Endodermal cell (in vitro differentiated cells): ENCODE data around the gene PDCD4. TPM values are rescaled to one million over a fixed set of nuclear protein-coding genes. Genes with fewer than 3 reads are reported as not detected.

Experiments used
- DNase-seq: peaks from one replicate; pipeline ENCODE4 v3.0.0-alpha.2; 2017
- H3K27ac ChIP-seq: 2 replicates; pipeline ENCODE4 v1.5.1; 2013; ENCODE audit warnings: mild to moderate bottlenecking, low read depth, low read length, moderate library complexity
- H3K27me3 ChIP-seq: 2 replicates; pipeline ENCODE4 v1.6.1; 2013; ENCODE audit warnings: mild to moderate bottlenecking, low read length, moderate library complexity; ENCODE audit not compliant: insufficient read depth, control insufficient read depth, poor library complexity, severe bottlenecking
- H3K36me3 ChIP-seq: 2 replicates; pipeline ENCODE4 v1.7.0; 2013; ENCODE audit warnings: mild to moderate bottlenecking, low read length, moderate library complexity; ENCODE audit not compliant: control insufficient read depth, insufficient read depth
- H3K4me1 ChIP-seq: one replicate; pipeline ENCODE4 v1.7.0; 2013; ENCODE audit warnings: low read length; ENCODE audit not compliant: control insufficient read depth, insufficient read depth
- H3K4me3 ChIP-seq: 2 replicates; pipeline ENCODE4 v1.5.1; 2013; ENCODE audit warnings: mild to moderate bottlenecking, low read length, moderate library complexity
- H3K9ac ChIP-seq: 2 replicates; pipeline ENCODE4 v1.6.1; 2013; ENCODE audit warnings: mild to moderate bottlenecking, low read length, moderate library complexity; ENCODE audit not compliant: poor library complexity, severe bottlenecking; ENCODE audit errors: extremely low read depth
- H3K9me3 ChIP-seq: 2 replicates; pipeline ENCODE4 v1.6.1; 2013; ENCODE audit warnings: mild to moderate bottlenecking, low read length, moderate library complexity; ENCODE audit not compliant: control insufficient read depth
- H3K27ac Mint-ChIP-seq: 2 replicates; pipeline ENCODE4 v1.8.0; 2020; ENCODE audit warnings: mixed read lengths
- H3K27me3 Mint-ChIP-seq: 2 replicates; pipeline ENCODE4 v1.8.0; 2021; ENCODE audit warnings: mild to moderate bottlenecking, mixed read lengths; ENCODE audit not compliant: insufficient read depth
- H3K36me3 Mint-ChIP-seq: 2 replicates; pipeline ENCODE4 v1.8.0; 2020; ENCODE audit warnings: low read depth, mixed read lengths
- H3K4me1 Mint-ChIP-seq: 2 replicates; pipeline ENCODE4 v1.8.0; 2020; ENCODE audit warnings: mixed read lengths
- H3K4me3 Mint-ChIP-seq: 2 replicates; pipeline ENCODE4 v1.8.0; 2020; ENCODE audit warnings: mild to moderate bottlenecking, moderate library complexity, mixed read lengths
- H3K9me3 Mint-ChIP-seq: 2 replicates; pipeline ENCODE4 v1.8.0; 2020; ENCODE audit warnings: mild to moderate bottlenecking, mixed read lengths
- WGBS, 2 experiments: methylation state at CpG; one replicate each; pipeline versions ENCODE4 v1.1.5 to v1.1.7; 2013; ENCODE audit warnings: missing lambda C conversion rate in 2 of 2, mixed read lengths in 1 of 2; ENCODE audit not compliant: insufficient coverage in 1 of 2, insufficient read length in 1 of 2; 5-methylcytosine and 5-hydroxymethylcytosine counted together
- total RNA-seq, 2 donors: library from RNA; stranded (reverse); fragmentation: NEBNext Ultra II Directional in 1 of 2; extraction: Animal tissue kit (Norgen Biotek cat#: 25700) in 1 of 2; gene quantifications; 2 replicates in 1 of 2; 3 replicates in 1 of 2; pipeline ENCODE4 v1.2.1, GENCODE V29; 2021
- TF ChIP-seq, protein P1 (sequence below): fragments of 200-600 bp; sonication (generic); conservative IDR thresholded peaks from 2 replicates; pipeline ENCODE4 v1.5.0; 2021; ENCODE audit warnings: antibody characterized with exemption, mild to moderate bottlenecking

Gene PDCD4
- total RNA-seq, 2 donors from 2014 or later, result 46.5 to 48.5 TPM

DNA sequence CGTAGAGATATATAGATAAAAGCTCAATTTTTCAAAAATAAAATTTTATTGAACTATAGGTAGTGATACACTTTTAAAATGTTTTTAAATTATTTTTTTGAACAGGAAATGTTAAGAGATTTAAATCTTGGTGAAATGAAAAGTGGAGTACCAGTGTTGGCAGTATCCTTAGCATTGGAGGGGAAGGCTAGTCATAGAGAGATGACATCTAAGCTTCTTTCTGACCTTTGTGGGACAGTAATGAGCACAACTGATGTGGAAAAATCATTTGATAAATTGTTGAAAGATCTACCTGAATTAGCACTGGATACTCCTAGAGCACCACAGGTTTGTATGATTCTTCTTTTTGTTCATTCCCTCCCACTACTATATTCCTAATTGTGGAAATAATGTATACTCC, 15.8 kb downstream of the PDCD4 start:
- peaks cover 27% of the 10 kb centered on the region for H3K36me3 Mint-ChIP-seq
- Histone ChIP-seq H3K27me3 (no peaks in the 10 kb centered on the region), H3K9me3 (no peaks in the 10 kb centered on the region), H3K9ac (no peak overlapping the region), H3K4me3 (no peak overlapping the region), H3K36me3 (peaks cover 58% of the 10 kb centered on the region), H3K27ac (no peak overlapping the region), H3K4me1 (no peaks in the 10 kb centered on the region)
- H3K27me3 Mint-ChIP-seq, result no peaks in the 10 kb centered on the region
- H3K4me3 Mint-ChIP-seq, result no peak overlapping the region
- H3K4me1 Mint-ChIP-seq, result no peaks in the 10 kb centered on the region
- DNase-seq, result no peak
- TF ChIP-seq, protein P1, sequence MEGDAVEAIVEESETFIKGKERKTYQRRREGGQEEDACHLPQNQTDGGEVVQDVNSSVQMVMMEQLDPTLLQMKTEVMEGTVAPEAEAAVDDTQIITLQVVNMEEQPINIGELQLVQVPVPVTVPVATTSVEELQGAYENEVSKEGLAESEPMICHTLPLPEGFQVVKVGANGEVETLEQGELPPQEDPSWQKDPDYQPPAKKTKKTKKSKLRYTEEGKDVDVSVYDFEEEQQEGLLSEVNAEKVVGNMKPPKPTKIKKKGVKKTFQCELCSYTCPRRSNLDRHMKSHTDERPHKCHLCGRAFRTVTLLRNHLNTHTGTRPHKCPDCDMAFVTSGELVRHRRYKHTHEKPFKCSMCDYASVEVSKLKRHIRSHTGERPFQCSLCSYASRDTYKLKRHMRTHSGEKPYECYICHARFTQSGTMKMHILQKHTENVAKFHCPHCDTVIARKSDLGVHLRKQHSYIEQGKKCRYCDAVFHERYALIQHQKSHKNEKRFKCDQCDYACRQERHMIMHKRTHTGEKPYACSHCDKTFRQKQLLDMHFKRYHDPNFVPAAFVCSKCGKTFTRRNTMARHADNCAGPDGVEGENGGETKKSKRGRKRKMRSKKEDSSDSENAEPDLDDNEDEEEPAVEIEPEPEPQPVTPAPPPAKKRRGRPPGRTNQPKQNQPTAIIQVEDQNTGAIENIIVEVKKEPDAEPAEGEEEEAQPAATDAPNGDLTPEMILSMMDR, result no peak
- no peaks in the 10 kb centered on the region for H3K9me3 Mint-ChIP-seq
- WGBS, 2 experiments, result no CpG with 5 or more reads among the region's 1 CpG
- no peak overlapping the region for H3K27ac Mint-ChIP-seq

DNA sequence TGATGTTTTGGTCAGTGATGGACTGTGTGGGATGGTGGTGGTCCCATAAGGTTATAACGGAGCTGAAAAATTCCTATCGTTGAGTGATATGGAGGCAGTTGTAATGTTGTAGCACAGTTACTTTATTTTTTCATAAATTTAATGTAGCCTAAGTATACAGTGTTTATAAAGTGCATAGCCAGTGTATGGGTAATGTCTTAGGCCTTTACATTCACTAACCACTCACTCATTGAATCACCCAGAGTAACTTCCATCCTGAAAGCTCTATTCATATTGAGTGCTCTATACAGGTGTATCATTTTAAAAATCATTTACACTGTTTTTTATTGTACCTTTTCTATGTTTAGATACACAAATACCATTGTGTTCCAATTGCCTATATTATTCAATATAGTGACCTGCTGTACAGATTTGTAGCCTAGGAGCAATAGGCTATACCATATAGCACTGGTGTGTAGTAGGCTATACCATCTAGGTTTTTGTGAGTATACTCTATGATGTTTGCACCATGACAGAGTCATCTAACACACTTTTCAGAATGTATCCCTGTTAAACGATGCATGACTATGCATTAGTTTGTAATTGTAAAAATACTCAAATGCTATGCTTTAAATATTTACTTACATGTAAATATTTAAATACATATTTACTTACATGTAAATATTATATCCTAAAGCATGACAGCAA, 21.0 kb downstream of the PDCD4 start:
- Mint-ChIP-seq H3K27ac (no peak overlapping the region), H3K9me3 (no peaks in the 10 kb centered on the region), H3K4me3 (no peak overlapping the region), H3K4me1 (no peaks in the 10 kb centered on the region), H3K36me3 (peaks cover 37% of the 10 kb centered on the region), H3K27me3 (no peaks in the 10 kb centered on the region)
- no peak overlapping the region for H3K4me3 ChIP-seq
- H3K27me3 ChIP-seq, result no peaks in the 10 kb centered on the region
- H3K9ac ChIP-seq, result no peak overlapping the region
- TF ChIP-seq, protein P1, result no peak
- peaks cover 49% of the 10 kb centered on the region for H3K36me3 ChIP-seq
- H3K4me1 ChIP-seq, result no peaks in the 10 kb centered on the region
- no peak for DNase-seq
- H3K9me3 ChIP-seq, result no peaks in the 10 kb centered on the region
- H3K27ac ChIP-seq, result no peak overlapping the region
- 95 to 100% methylated on average over 1 to 2 of the region's 3 CpGs for WGBS, 2 experiments

DNA sequence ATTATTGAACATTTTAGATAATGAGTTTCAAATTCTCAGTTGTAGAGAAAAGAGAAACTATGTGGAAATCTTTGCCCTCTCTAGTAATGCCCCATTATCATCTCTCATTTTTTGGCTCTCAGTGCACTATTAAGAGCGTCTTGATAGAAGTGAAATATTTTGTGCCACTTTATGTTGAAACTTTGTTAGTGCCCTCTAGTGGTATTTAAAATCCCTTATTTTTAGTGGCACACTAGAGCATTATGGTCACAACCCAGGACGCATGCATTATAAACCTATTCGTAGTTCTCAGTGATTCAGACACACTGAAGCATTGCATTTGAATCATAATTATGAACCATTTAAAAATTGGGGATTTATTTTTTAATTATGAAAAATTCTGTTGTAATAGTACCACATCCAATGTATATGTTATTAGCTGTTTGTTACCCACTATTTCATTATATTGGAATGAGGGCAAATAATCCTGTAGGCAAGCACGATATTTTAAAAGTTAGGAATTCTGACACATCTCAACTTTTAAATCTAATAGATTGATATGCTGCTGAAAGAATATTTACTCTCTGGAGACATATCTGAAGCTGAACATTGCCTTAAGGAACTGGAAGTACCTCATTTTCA, 21.9 kb downstream of the PDCD4 start:
- no peak overlapping the region for H3K27ac Mint-ChIP-seq
- no peaks in the 10 kb centered on the region for H3K4me1 Mint-ChIP-seq
- H3K9me3 Mint-ChIP-seq, result no peaks in the 10 kb centered on the region
- H3K27me3 Mint-ChIP-seq, result no peaks in the 10 kb centered on the region
- peaks cover 36% of the 10 kb centered on the region for H3K36me3 Mint-ChIP-seq
- Histone ChIP-seq H3K9ac (no peak overlapping the region), H3K27ac (no peak overlapping the region), H3K36me3 (peaks cover 50% of the 10 kb centered on the region), H3K4me3 (no peak overlapping the region), H3K4me1 (no peaks in the 10 kb centered on the region), H3K9me3 (no peaks in the 10 kb centered on the region), H3K27me3 (no peaks in the 10 kb centered on the region)
- TF ChIP-seq, protein P1, result peak; percentile 77
- DNase-seq, result no peak
- 58% methylated on average over 3 of the region's 4 CpGs; no CpG with 5 or more reads in 1 of the 2 experiments for WGBS, 2 experiments
- no peak overlapping the region for H3K4me3 Mint-ChIP-seq
